D341Med (cell line): ENCODE measurements around the gene CAMK2N1.
"Not testable (repeated sequence)": the region's sequence is repeated elsewhere in the genome, so short reads cannot be mapped to it uniquely, and the experiment has no call there.

Experiments used
- DNase-seq: peaks from one replicate; pipeline ENCODE4 v3.0.0; 2012; ENCODE audit warnings: low spot score

The CAMK2N1 gene

GRCh38 chr1:20485527-20486456, at the start of gene CAMK2N1:
Gene CAMK2N1, minus strand, starts transcription at chr1:20486210. Its CDS starts 831 bp downstream, at chr1:20485379.
- peak; percentile 79 for DNase-seq

- no peak for DNase-seq
These were observed 48.8 kb upstream of the CAMK2N1 start for GRCh38 chr1:20534659-20535417.

- no peak for DNase-seq
These were observed 47.6 kb upstream of the CAMK2N1 start for GRCh38 chr1:20533635-20534034.

DNA sequence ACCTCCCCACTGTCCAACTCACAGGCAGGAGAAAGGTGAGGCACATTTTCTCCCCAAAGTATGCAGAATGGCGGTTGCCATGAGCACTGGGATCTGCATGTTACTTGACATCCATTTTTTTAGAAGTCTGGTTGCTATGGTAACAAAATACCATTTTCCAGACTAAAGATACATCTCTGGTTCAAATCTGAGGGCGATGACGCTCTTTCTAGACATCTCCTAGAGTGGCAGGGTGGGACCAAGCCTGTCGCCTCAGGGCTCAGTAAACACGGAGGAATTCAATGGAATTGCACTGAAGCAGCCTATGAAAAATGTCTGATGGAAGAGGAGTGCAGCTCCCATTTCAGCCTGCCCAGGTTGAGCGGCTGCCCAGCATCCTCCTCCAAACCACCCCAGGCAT, 44.9 kb upstream of the CAMK2N1 start:
- no peak for DNase-seq

DNA sequence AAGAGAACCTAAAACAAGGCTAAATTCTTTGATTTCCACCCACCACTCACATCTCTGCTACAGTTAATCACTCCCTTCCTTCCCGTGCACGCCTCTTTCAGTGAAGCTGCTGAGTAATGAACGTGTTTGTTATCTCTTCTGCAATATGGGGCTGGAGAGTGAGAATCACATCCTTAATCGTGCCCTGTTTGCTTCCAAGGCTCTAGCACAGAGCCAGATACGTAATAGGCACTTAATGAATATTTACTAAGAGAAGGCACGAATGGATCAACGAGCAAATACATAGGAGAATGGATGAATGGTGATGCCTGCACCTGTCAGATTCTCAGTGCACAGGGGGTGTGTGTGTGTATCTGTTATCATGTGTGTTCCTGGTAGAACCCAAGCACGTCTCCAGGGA, 44.3 kb upstream of the CAMK2N1 start:
- DNase-seq, result no peak

DNA sequence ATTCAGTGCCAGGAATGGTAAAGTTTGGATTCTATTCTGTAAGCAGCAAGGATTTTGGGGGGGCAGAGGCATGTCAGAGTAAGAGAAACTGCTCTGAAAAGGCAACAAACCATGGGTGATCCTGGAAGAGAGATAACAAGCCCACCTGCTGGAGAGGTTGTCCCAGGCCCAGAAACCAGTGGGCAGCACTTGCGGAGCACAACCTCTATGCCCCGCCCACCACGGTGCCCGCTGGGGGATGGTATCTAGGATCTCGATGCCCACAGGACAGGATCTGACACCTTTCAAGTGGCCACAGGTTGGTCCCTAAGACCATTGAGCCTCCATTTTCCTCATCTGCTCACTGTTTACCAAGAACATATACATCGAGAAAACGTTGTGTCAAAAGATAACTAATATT, 42.2 kb upstream of the CAMK2N1 start:
- no peak for DNase-seq

- no peak for DNase-seq
These were observed 40.3 kb upstream of the CAMK2N1 start for GRCh38 chr1:20526267-20526666.

DNA sequence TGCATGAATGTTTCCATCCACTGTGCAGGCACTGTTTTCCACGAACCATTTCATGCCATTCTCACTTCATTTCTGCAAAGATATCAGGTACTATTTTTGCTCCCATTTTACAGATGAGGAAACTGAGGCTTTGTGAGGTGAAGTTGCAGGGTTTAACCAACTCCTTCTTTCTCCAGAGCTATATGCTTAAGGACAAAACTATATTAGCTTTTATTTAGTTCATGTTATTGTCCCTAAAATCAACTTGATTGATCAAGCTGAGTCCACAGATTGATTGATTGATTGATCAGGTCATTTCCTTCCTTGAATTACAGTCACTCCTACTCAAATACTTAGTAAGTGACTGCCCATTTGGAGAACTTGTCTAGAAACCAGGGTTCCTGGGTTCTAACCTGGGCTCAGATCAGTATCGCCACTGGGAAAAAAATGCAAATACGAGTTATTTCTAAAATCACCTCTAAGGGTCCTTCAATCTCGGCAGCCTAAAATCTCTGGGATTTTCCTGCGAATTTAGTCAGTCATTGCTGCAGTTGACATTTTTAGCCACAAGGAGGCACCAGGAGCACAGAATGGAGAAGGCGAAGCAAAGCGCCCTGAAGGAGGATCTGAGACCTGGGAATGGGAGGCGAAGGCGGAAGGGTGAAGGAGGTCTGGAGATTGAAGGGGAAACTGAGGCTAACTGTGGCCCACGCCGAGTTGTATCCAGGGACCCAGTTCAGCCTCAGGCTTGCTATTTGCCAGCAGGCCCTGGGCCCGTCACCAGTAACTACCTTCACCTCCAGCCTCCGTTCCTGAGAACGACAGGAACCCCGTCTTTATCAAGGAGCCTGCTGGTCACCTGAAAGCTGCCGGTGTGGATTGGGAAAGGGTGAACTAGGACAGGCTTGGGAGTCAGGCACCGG, 36.2 kb upstream of the CAMK2N1 start:
- DNase-seq, result peak; percentile 74

GRCh38 chr1:20519609-20520262, 33.7 kb upstream of the CAMK2N1 start:
- not testable (repeated sequence) for DNase-seq

GRCh38 chr1:20511518-20512428, 25.8 kb upstream of the CAMK2N1 start:
- DNase-seq, result no peak

DNA sequence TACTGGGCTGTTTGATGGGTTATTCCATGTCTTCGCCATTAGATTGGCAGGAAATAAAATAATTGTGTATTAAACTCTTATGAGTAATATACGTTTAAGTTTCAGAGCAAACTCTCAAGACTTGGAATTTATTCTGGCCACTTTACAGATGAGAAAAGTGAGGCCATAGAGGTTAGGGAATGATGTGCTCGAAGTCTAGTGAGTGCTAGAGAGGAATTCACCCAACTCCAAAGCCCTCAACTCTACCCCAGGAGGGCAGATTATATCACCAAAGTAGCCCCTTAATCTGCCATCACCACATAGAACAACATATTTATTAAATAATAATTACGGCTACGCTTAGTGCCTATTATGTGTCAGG, 22.4 kb upstream of the CAMK2N1 start:
- DNase-seq, result no peak

GRCh38 chr1:20507564-20508410, 21.8 kb upstream of the CAMK2N1 start, which contains the start of gene MUL1:
Gene MUL1, minus strand, starts transcription at chr1:20508151. Its CDS starts 127 bp downstream, at chr1:20508024.
- peak; percentile 95 for DNase-seq

GRCh38 chr1:20507248-20507563, 21.2 kb upstream of the CAMK2N1 start:
- DNase-seq, result no peak

- no peak for DNase-seq
These were observed 19.5 kb upstream of the CAMK2N1 start for GRCh38 chr1:20505488-20505887.

DNA sequence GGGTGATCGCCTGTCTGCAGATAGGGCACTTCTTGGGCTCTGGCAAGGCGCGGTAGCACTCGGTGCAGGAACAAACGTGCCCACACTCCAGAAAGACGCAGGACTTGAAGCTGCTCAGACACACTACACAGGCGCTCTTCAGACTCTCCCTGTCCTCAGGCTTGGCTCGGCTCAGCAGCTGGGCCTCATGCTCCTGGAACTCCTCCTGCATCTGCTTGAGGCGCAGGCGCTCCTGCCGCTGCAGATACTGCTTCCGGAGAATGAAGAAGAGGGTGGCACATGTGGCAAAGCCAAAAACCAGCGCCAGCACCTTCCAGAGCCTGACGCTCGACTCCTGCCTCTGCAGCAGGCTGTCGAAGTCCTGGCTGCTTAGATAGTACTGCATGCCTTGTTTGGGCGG, 14.7 kb upstream of the CAMK2N1 start:
- DNase-seq, result no peak

DNA sequence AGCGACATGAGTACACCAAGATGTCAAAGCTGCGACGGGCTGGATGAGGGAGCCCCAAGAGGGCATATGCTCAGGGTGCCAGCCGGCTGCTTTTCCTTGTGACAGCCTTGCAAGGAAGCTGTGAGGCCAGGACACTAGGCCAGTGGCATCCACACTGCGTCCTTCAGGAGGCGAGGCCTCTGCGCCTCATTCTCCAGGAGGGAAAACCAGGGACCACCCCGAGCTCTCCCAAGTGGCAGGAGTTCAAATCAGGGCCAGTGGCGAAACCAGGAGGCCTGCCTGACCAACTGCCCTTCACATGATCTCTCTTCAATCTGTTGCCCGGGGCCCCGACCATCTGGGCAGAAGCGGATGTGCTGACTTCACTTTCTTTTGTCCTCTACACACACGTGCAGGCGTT, 13.7 kb upstream of the CAMK2N1 start:
- no peak for DNase-seq

GRCh38 chr1:20499105-20499504, 13.1 kb upstream of the CAMK2N1 start:
- DNase-seq, result no peak

GRCh38 chr1:20498116-20498515, 12.1 kb upstream of the CAMK2N1 start:
- no peak for DNase-seq

GRCh38 chr1:20497506-20497905, 11.5 kb upstream of the CAMK2N1 start:
- no peak for DNase-seq
